GM21529 (cell line): ENCODE data around the gene ADGRA1.
"Not testable (repeated sequence)": the region's sequence is repeated elsewhere in the genome, so short reads cannot be mapped to it uniquely, and the experiment has no call there.

Experiments used
- ATAC-seq: cut with Tn5 transposase; IDR thresholded peaks from one replicate; pipeline ENCODE4 v1.9.1; 2021; ENCODE audit not compliant: unreplicated experiment

Gene ADGRA1

GRCh38 chr10:133126431-133127290 is 38.9 kb downstream of the ADGRA1 start:
- ATAC-seq: no peak

- no peak for ATAC-seq
These were observed 39.8 kb downstream of the ADGRA1 start for GRCh38 chr10:133127291-133128125.

DNA sequence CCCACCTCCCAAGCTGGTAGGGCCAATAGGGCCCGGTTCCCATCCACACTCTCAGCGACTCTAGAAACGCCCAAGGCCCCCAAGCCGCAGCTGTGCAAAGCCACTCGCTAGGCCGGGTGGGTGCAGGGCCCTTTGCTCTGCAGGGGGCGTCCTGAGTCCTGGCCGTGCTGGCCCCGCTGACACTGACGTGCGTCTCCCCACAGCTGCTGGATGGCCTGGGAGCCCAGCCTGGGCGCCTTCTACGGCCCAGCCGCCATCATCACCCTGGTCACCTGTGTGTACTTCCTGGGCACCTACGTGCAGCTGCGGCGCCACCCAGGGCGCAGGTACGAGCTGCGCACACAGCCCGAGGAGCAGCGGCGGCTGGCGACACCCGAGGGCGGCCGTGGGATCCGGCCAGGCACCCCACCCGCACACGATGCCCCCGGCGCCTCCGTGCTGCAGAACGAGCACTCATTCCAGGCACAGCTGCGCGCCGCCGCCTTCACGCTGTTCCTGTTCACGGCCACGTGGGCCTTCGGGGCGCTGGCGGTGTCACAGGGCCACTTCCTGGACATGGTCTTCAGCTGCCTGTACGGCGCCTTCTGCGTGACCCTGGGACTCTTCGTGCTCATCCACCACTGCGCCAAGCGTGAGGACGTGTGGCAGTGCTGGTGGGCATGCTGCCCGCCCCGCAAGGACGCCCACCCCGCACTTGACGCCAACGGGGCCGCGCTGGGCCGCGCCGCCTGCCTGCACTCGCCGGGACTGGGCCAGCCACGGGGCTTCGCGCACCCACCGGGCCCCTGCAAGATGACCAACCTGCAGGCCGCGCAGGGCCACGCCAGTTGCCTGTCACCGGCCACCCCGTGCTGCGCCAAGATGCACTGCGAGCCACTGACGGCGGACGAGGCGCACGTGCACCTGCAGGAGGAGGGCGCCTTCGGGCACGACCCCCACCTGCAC is 40.7 kb downstream of the ADGRA1 start:
- no peak for ATAC-seq

- ATAC-seq: no peak
These were observed 41.5 kb downstream of the ADGRA1 start for GRCh38 chr10:133129071-133129858.

GRCh38 chr10:133129859-133130495 is 42.3 kb downstream of the ADGRA1 start:
- no peak for ATAC-seq

DNA sequence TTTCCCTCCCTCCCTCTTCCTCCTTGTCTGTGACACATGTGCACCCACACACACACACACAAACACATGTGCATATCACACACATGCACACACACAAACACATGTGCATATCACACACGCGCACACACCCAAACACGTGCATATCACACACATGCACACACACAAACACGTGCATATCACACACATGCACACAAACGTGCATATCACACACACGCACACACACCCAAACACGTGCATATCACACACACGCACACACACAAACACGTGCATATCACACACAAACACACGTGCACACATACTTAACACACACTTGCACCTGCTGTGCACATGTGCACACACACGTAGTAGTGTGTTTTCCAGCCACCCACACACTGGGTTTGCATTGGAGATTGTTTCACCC is 42.9 kb downstream of the ADGRA1 start:
- ATAC-seq: no peak

DNA sequence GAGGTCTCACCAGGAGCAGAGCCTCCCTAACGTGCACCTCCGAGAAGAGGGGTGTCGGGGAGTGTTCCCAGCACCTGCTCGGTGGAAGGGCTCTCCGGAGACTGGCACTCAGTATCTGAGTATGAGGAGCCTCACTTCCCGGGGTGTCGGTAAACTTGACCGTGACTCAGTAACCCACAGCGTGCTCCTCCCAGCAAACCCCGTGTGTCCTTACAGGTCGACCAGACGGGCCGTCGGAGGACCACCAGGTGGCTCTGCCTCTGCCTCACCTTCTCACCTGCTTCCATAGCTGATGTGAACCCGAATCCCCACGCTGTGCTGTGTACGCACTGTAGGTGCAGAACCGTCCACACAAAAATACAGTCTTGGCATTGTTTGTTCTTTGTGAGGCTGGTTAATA is 43.3 kb downstream of the ADGRA1 start:
- no peak for ATAC-seq

DNA sequence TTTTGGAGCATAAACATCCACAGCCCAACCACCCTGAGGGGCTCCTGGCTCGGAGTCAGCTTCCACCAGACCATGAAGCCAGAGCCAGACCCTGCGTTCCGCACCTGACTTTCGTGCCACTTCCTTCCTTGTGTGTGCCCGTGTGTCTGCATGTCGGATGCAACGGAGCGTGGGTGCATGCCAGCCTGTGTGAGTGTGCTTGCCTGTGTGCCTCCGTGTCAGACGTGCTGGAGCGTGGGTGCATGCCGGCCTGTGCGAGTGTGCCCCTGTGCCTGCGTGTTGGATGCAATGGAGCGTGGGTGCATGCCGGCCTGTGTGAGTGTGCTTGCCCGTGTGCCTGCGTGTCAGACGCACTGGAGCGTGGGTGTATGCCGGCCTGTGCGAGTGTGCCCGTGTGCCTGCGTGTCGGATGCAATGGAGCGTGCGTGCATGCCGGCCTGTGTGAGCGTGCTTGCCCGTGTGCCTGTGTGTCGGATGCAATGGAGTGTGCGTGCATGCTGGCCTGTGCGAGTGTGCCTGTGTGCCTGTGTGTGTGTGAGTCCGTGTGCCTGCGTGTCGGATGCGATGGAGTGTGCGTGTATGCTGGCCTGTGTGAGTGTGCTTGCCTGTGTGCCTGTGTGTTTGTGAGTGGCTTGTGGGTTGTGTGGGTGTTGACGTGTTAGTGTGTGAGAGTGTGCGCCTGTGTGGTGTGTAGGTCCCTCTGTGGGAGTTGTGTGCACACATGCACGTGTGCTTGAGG is 44.2 kb downstream of the ADGRA1 start:
- no peak for ATAC-seq

DNA sequence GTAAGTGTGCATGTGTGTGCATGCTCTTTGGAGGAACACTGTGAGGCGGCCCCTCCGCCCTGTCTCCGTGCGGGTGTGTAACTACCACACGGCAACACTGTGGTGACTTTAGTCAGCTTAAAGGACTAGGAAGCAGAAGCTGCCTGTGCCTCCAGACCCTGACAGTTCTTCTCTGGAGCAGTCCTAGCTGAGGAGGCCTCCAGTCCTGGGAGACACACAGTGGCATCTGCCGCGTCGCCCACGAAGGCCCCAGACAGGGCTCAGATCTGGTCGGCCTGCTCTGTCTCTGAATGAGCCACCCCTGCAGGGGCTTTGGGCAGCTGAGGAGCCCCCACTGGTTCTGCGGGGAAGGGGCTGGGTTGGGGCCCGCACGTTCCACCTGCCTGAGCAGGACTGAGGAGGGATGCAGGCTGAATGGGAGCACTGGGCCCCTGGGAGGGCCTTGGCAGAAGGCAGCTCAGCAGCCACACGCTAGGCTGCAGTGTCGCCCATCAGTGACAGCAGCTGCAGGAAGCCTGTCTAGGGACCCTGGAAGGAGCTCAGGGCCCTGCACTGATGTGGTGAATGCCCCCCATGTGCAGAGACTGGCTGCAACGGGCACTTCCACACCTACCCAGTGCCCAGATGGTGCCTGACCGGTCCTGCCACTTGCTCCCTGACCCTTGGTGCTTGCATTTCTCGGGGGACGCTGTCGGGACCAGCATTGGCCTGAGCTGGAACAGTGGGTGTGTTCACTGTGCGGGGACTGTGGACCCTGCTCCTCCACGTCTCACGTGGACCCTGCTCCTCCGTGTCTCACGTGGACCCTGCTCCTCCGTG is 45.0 kb downstream of the ADGRA1 start:
- ATAC-seq: no peak

GRCh38 chr10:133133471-133134231 is 45.9 kb downstream of the ADGRA1 start:
- no peak for ATAC-seq

GRCh38 chr10:133134411-133135115 is 46.8 kb downstream of the ADGRA1 start:
- ATAC-seq: no peak

GRCh38 chr10:133135116-133135465 is 47.4 kb downstream of the ADGRA1 start:
- no peak for ATAC-seq

DNA sequence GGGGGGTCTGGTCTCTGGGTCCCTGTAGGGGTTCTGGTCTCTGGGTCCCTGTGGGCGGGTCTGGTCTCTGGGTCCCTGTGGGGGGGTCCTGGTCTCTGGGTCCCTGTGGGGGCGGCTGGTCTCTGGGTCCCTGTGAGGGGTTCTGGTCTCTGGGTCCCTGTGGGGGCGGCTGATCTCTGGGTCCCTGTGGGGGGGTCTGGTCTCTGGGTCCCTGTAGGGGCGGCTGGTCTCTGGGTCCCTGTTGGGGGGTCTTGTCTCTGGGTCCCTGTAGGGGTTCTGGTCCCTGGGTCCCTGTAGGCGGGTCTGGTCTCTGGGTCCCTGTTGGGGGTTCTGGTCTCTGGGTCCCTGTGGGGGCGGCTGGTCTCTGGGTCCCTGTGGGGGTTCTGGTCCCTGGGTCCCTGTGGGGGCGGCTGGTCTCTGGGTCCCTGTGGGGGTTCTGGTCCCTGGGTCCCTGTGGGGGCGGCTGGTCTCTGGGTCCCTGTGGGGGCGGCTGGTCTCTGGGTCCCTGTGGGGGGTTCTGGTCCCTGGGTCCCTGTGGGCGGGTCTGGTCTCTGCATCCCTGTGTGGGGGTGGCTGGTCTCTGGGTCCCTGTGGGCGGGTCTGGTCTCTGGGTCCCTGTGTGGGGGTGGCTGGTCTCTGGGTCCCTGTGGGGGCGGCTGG is 49.9 kb downstream of the ADGRA1 start:
- not testable (repeated sequence) for ATAC-seq

DNA sequence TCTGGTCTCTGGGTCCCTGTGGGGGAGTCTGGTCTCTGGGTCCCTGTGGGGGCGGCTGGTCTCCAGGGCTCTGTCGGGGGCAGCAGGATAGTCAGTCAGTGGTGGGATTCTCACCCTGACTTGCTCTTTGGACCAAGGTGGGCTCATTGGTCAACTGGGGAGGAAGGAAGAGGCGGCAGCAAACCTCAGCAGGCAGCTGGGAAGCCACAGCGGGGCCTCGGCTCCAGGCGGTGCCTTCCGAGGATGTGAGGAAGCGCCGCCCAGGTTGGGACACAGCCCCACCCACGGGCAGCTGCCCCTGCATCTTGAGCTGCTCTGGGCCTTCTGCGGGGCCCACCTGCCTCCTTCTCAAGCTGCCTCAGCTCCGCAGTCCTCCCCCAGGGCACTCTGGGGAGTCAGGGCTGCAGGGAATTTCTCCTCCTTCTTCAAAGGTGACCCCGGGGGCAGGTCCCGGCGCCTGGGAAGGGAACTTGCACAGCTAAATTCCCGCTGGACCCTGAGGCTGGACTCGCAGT is 51.9 kb downstream of the ADGRA1 start:
- no peak for ATAC-seq

DNA sequence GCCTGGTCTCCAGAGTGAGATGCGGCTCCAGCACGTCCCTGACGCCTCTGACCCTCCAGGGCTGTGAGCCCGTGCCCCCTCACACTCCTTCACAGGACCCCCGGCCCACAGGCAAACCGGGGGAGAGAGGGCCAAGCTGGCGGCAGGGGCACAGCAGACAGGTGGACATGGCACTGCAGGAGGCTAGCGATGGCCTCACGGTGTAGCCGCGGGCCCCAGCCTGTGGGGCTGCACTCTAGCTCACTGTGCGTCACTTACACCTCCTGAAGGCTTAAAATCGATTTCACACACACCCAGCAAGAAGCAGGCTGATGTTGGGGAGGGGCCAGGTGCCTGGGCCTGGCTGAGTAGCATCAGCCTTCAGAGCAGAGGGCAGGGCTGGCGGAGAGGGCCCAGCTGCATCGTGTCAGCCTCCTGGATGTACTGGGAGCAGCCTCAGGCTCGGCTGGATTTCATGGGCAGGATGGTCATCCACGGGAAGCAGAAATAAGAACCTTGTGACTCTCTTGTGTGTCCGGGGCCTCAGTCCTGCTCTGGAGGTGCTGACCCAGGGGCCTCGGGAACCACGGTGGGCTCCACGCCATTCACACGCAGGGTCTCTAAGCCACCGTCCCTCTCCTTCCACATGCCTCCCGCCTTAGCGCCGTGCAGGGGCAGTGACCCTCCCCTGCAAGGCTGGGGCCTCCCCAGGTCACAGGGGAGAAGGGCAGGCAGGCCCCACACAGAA is 52.9 kb downstream of the ADGRA1 start:
- ATAC-seq: no peak
